ENCODE measurements around the gene KCNK7.

DNA sequence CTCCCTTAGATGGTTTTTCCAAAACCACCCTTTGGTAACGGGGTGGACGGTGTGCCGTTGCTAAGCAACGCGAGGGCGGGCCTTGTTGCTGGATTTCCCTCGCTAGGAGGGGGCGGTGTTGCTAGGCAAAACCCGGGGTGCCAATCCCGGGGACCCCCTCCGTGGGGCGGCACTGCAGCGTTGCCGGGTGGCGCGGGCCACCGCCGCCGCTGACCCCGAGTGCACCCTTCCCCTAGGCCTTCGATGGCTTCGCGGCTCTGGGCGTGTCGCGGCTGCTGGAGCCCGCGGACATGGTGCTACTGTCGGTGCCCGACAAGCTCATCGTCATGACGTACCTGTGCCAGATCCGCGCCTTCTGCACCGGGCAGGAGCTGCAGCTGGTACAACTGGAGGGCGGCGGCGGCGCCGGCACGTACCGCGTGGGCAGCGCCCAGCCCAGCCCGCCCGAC, 10.9 kb downstream of the KCNK7 start:
- TF ChIP-seq, protein P1, sequence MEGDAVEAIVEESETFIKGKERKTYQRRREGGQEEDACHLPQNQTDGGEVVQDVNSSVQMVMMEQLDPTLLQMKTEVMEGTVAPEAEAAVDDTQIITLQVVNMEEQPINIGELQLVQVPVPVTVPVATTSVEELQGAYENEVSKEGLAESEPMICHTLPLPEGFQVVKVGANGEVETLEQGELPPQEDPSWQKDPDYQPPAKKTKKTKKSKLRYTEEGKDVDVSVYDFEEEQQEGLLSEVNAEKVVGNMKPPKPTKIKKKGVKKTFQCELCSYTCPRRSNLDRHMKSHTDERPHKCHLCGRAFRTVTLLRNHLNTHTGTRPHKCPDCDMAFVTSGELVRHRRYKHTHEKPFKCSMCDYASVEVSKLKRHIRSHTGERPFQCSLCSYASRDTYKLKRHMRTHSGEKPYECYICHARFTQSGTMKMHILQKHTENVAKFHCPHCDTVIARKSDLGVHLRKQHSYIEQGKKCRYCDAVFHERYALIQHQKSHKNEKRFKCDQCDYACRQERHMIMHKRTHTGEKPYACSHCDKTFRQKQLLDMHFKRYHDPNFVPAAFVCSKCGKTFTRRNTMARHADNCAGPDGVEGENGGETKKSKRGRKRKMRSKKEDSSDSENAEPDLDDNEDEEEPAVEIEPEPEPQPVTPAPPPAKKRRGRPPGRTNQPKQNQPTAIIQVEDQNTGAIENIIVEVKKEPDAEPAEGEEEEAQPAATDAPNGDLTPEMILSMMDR (IDR thresholded peaks at IDR 0.05), result no peak
- TF ChIP-seq POLR2A (IDR thresholded peaks at IDR 0.05), result no peak

Measured in body of pancreas (tissue), 4 donors.